OCI-LY3 (cell line): ENCODE results near the gene GATA3.

Experiments
- EZH2phosphoT487 ChIP-seq: fragments of 200-600 bp; shearing (Covaris generic); IDR thresholded peaks from 2 replicates; pipeline ENCODE4 v1.6.1; 2018; ENCODE audit warnings: antibody characterized with exemption, mixed run types, low read depth
- TF ChIP-seq, protein P1 (sequence below): fragments of 200-600, 300-600 bp; sonication (generic); IDR thresholded peaks from 2 replicates; pipeline ENCODE4 v1.5.1; 2014; ENCODE audit warnings: antibody characterized with exemption, low read length, low read depth

DNA sequence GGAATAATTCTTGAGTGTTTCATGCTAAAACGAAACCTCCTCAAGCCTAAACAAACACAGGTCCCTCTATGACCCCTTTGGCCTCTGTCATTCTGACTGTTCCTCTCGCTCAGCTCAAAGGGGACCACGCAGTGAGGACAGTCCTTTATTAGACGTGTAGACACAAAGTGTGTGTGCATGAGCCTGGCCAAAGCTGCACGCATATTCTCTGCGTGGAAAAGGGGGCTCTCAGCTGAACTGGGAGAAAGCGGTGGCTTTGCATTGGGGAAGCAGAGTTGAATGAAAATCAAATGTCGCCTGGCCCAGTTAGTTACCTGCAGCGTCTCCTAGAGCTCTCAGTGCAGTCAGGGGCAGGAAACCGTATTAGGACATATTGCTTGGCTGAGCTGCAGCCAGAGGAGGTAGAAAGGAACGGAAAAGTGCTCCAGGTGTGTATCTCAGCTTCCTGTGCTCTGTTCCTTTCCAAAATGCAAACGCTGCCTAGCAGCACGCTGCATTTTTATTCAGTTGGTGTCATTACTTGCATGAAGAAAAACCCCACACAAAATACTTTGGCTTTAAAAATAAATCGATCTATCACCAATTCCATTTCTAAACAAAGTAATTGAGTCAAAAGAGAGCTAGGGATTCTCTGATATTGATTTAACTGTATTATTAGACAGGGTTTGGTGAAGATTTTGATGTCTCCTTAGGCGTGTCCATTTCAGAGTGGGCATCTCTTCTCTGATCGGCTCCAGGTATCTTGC lies 4.9 kb downstream of the GATA3 start:
- TF ChIP-seq, protein P1, sequence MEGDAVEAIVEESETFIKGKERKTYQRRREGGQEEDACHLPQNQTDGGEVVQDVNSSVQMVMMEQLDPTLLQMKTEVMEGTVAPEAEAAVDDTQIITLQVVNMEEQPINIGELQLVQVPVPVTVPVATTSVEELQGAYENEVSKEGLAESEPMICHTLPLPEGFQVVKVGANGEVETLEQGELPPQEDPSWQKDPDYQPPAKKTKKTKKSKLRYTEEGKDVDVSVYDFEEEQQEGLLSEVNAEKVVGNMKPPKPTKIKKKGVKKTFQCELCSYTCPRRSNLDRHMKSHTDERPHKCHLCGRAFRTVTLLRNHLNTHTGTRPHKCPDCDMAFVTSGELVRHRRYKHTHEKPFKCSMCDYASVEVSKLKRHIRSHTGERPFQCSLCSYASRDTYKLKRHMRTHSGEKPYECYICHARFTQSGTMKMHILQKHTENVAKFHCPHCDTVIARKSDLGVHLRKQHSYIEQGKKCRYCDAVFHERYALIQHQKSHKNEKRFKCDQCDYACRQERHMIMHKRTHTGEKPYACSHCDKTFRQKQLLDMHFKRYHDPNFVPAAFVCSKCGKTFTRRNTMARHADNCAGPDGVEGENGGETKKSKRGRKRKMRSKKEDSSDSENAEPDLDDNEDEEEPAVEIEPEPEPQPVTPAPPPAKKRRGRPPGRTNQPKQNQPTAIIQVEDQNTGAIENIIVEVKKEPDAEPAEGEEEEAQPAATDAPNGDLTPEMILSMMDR, result no peak
- TF ChIP-seq EZH2phosphoT487, result no peak
